SK-N-SH (cell line): Measurements from ENCODE around the gene PLXNB3. TPM values are rescaled to one million over a fixed set of nuclear protein-coding genes. Genes with fewer than 3 reads are reported as not detected.

ENCODE experiments used
- CTCF ChIA-PET: fragments of 300-600, 350-600 bp; formaldehyde crosslinking; extraction: SDS; loops from one replicate; lab custom pipeline; 2021; lab: Yijun Ruan, JAX
- POLR2A ChIA-PET: fragments of 350-600 bp; sonication (Branson Sonifier 250); formaldehyde crosslinking; extraction: SDS; loops from one replicate; lab custom pipeline; 2020; ENCODE audit warnings: antibody characterized with exemption, inconsistent platforms; lab: Yijun Ruan, JAX
- DNase-seq: peaks from one replicate; pipeline ENCODE4 v3.0.0; 2012
- H2AFZ ChIP-seq: fragments of 200-600 bp; sonication (generic); 2 replicates; pipeline ENCODE4 v1.8.1; 2016; ENCODE audit warnings: antibody characterized with exemption, mild to moderate bottlenecking, low read depth
- H3F3A ChIP-seq: fragments of 200-600 bp; sonication (generic); replicated peaks from 2 replicates; pipeline ENCODE3; 2016; ENCODE audit warnings: antibody characterized with exemption, mild to moderate bottlenecking; ENCODE audit not compliant: insufficient read depth
- H3K27ac ChIP-seq, 2 experiments: fragments of 200-500 bp in 1 of 2; fragments of 200-600 bp in 1 of 2; sonication (Bioruptor generic) in 1 of 2; sonication (generic), shearing (Covaris generic) in 1 of 2; 2 replicates each; pipeline versions ENCODE4 v1.5.1 to v1.6.1; 2014 to 2016; ENCODE audit warnings: low read depth in 2 of 2, inconsistent platforms in 1 of 2, low read length in 1 of 2, mild to moderate bottlenecking in 1 of 2, mixed read lengths in 1 of 2
- H3K27me3 ChIP-seq: fragments of 200-600 bp; sonication (generic), shearing (Covaris generic); 2 replicates; pipeline ENCODE4 v1.6.1; 2016; ENCODE audit warnings: mixed run types; ENCODE audit not compliant: insufficient read depth
- H3K36me3 ChIP-seq, 2 experiments: fragments of 200-500 bp in 1 of 2; fragments of 200-600 bp in 1 of 2; sonication (Bioruptor generic) in 1 of 2; sonication (generic) in 1 of 2; replicated peaks in 1 of 2; 2 replicates each; pipeline versions ENCODE3 to v1.5.1; 2014 to 2016; ENCODE audit warnings: low read length in 1 of 2, mild to moderate bottlenecking in 1 of 2; ENCODE audit not compliant: insufficient read depth in 2 of 2, control insufficient read depth in 1 of 2
- H3K4me1 ChIP-seq, 2 experiments: fragments of 200-500 bp in 1 of 2; fragments of 200-600 bp in 1 of 2; sonication (Bioruptor generic) in 1 of 2; sonication (generic), shearing (Covaris generic) in 1 of 2; 2 replicates each; pipeline versions ENCODE4 v1.5.1 to v1.6.1; 2014 to 2016; ENCODE audit warnings: low read depth in 1 of 2, low read length in 1 of 2, mixed run types in 1 of 2; ENCODE audit not compliant: insufficient read depth in 2 of 2, control insufficient read depth in 1 of 2
- H3K4me2 ChIP-seq: fragments of 200-600 bp; sonication (generic), shearing (Covaris generic); 2 replicates; pipeline ENCODE4 v1.6.1; 2017; ENCODE audit warnings: mixed run types
- H3K4me3 ChIP-seq, 2 experiments: fragments of 200-500 bp in 1 of 2; fragments of 200-600 bp in 1 of 2; sonication (Bioruptor generic) in 1 of 2; sonication (generic), shearing (Covaris generic) in 1 of 2; 2 replicates each; pipeline versions ENCODE4 v1.5.1 to v1.8.1; 2014 to 2016; ENCODE audit warnings: low read depth in 2 of 2, inconsistent platforms in 1 of 2, low read length in 1 of 2, mild to moderate bottlenecking in 1 of 2, mixed read lengths in 1 of 2, moderate library complexity in 1 of 2
- H3K79me2 ChIP-seq: fragments of 200-600 bp; sonication (generic); 2 replicates; pipeline ENCODE4 v1.8.1; 2017; ENCODE audit warnings: mild to moderate bottlenecking; ENCODE audit not compliant: insufficient read depth
- H3K9ac ChIP-seq: fragments of 200-600 bp; sonication (generic); 2 replicates; pipeline ENCODE4 v1.6.1; 2017; ENCODE audit warnings: mixed run types
- H3K9me2 ChIP-seq: fragments of 200-600 bp; sonication (generic); 2 replicates; pipeline ENCODE4 v1.6.1; 2017; ENCODE audit warnings: mixed run types
- H3K9me3 ChIP-seq: fragments of 200-600 bp; sonication (generic); 2 replicates; pipeline ENCODE4 v1.6.1; 2017; ENCODE audit warnings: mixed run types, mild to moderate bottlenecking, moderate library complexity
- H4K20me1 ChIP-seq: fragments of 200-600 bp; sonication (generic); 2 replicates; pipeline ENCODE4 v1.6.1; 2017; ENCODE audit warnings: mild to moderate bottlenecking, mixed run types; ENCODE audit not compliant: insufficient read depth
- CTCF ChIP-seq: fragments of 200-600 bp; sonication (generic); IDR thresholded peaks from 2 replicates; pipeline ENCODE4 v1.6.1; 2017; ENCODE audit warnings: antibody characterized with exemption, mild to moderate bottlenecking, moderate library complexity
- ELF1 ChIP-seq: IDR thresholded peaks from 2 replicates; pipeline ENCODE4 v1.4.0; 2012
- EZH2phosphoT487 ChIP-seq: fragments of 200-600 bp; sonication (generic); IDR thresholded peaks from 2 replicates; pipeline ENCODE4 v1.6.1; 2017; ENCODE audit warnings: low read depth, mixed run types, mild to moderate bottlenecking, antibody characterized with exemption, moderate library complexity, borderline replicate concordance
- FOXM1 ChIP-seq: IDR thresholded peaks from 2 replicates; pipeline ENCODE4 v1.4.0; 2012; ENCODE audit warnings: low read depth, mild to moderate bottlenecking
- GABPA ChIP-seq: IDR thresholded peaks from 2 replicates; pipeline ENCODE4 v1.4.0; 2012; ENCODE audit warnings: low read depth, mild to moderate bottlenecking
- NFIC ChIP-seq: IDR thresholded peaks from 2 replicates; pipeline ENCODE4 v1.4.0; 2012; ENCODE audit warnings: borderline replicate concordance
- REST ChIP-seq: IDR thresholded peaks from 2 replicates; pipeline ENCODE4 v1.6.1; 2012; ENCODE audit warnings: mild to moderate bottlenecking, low read depth, low read length, moderate library complexity
- RFX5 ChIP-seq: IDR thresholded peaks from 2 replicates; pipeline ENCODE4 v1.6.1; 2012; ENCODE audit warnings: mild to moderate bottlenecking, improper control_type of control experiment, low read length
- SMC3 ChIP-seq: IDR thresholded peaks from 2 replicates; pipeline ENCODE4 v1.6.1; 2012; ENCODE audit warnings: low read depth, low read length, improper control_type of control experiment
- TAF1 ChIP-seq: IDR thresholded peaks from 2 replicates; pipeline ENCODE4 v1.6.1; 2012; ENCODE audit warnings: low read depth, mild to moderate bottlenecking, low read length, moderate library complexity, borderline replicate concordance
- TEAD4 ChIP-seq: IDR thresholded peaks from 2 replicates; pipeline ENCODE4 v1.4.0; 2012; ENCODE audit warnings: mild to moderate bottlenecking, borderline replicate concordance; ENCODE audit not compliant: insufficient read depth
- WGBS: methylation state at CpG from one replicate; pipeline ENCODE4 v1.1.6; 2017; ENCODE audit warnings: low lambda C conversion rate; 5-methylcytosine and 5-hydroxymethylcytosine counted together
- polyA plus RNA-seq, 3 experiments: library from polyadenylated mRNA; depleted of rRNA; stranded (reverse); fragments of >200 nt; gene quantifications; 2 replicates each; pipeline ENCODE4 v1.2.3, GENCODE V29; 2012

Gene PLXNB3
- polyA plus RNA-seq, 1 of the 3 experiments (the other 2 are of a cell fraction): 15.5 TPM

GRCh38 chrX:153789654-153790053 lies 25.6 kb downstream of the PLXNB3 start:
- H3K27me3 ChIP-seq: peaks cover 14% of the 10 kb centered on the region; the same call in 1 of the 2 replicates
- H3K4me1 ChIP-seq: peaks cover 5 to 17% of the 10 kb centered on the region in 2 experiments; a peak in 1 of 4 replicates
- no peaks in the 10 kb centered on the region for H3F3A ChIP-seq
- no peaks in the 10 kb centered on the region for H3K9me3 ChIP-seq
- H3K36me3 ChIP-seq: peaks cover 0 to 6% of the 10 kb centered on the region in 2 experiments
- peaks cover 28% of the 10 kb centered on the region for H3K79me2 ChIP-seq
- TF ChIP-seq NFIC: no peak
- TF ChIP-seq SMC3: no peak
- no peak for TF ChIP-seq EZH2phosphoT487
- TF ChIP-seq TAF1: no peak
- TF ChIP-seq FOXM1: no peak
- no peak for TF ChIP-seq ELF1
- TF ChIP-seq REST: no peak
- no peak for TF ChIP-seq RFX5
- TF ChIP-seq GABPA: no peak
- TF ChIP-seq CTCF: no peak
- TF ChIP-seq TEAD4: no peak
- TF ChIP-seq, all 33 proteins: peak for 0
- 39% methylated on average over 5 of the region's 12 CpGs for WGBS
- no peak for DNase-seq
- no peak overlapping the region for H3K27ac ChIP-seq
- H3K4me3 ChIP-seq: no peak overlapping the region
- ChIA-PET CTCF (no interaction called here), POLR2A (no interaction called here)
- H4K20me1 ChIP-seq: 0 out of 2 replicates have a peak, but pooled peaks cover 12% of the 10 kb centered on the region
- no peak overlapping the region for H2AFZ ChIP-seq
- no peaks in the 10 kb centered on the region for H3K9me2 ChIP-seq
- H3K9ac ChIP-seq: no peak overlapping the region
- no peak overlapping the region for H3K4me2 ChIP-seq
